ENCODE data around the gene TMEM244.
"Not testable (repeated sequence)": the region's sequence is repeated elsewhere in the genome, so short reads cannot be mapped to it uniquely, and the experiment has no call there.

Gene TMEM244

DNA sequence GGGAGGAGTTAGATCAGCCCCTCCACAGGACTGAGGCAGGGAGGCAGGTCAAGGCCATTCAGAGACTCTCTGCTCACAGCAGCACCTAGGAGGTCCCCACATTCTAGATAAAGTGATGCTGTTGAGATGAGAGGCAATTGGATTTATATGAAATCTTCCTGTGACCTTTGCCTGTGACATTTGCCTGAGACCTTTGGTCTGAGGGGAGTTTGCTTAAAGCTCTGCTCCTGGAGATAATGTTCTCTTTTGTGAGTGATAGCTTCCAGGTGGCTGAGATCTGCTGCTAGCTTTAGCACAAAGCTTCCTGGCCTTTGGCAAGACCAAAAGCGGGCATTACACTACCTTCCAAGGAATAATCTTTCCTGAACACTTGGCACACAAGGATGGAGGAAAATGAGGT lies 43.3 kb downstream of the TMEM244 start:
- H2AFZ ChIP-seq (ENCODE audit: low read depth, low read length), result no peak overlapping the region
- H4K20me1 ChIP-seq (ENCODE audit: insufficient read depth, low read length), result no peaks in the 10 kb centered on the region
- no peaks in the 10 kb centered on the region for H3K36me3 ChIP-seq (replicated peaks; ENCODE audit: low read depth, low read length)
- H3K27ac ChIP-seq (ENCODE audit: low read length), result no peak overlapping the region
- H3K9me3 ChIP-seq (ENCODE audit: insufficient read depth, low read length), result no peaks in the 10 kb centered on the region
- TF ChIP-seq EZH2phosphoT487 (IDR thresholded peaks at IDR 0.05; ENCODE audit: low read depth), result no peak
- TF ChIP-seq, protein P1, sequence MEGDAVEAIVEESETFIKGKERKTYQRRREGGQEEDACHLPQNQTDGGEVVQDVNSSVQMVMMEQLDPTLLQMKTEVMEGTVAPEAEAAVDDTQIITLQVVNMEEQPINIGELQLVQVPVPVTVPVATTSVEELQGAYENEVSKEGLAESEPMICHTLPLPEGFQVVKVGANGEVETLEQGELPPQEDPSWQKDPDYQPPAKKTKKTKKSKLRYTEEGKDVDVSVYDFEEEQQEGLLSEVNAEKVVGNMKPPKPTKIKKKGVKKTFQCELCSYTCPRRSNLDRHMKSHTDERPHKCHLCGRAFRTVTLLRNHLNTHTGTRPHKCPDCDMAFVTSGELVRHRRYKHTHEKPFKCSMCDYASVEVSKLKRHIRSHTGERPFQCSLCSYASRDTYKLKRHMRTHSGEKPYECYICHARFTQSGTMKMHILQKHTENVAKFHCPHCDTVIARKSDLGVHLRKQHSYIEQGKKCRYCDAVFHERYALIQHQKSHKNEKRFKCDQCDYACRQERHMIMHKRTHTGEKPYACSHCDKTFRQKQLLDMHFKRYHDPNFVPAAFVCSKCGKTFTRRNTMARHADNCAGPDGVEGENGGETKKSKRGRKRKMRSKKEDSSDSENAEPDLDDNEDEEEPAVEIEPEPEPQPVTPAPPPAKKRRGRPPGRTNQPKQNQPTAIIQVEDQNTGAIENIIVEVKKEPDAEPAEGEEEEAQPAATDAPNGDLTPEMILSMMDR (IDR thresholded peaks at IDR 0.05; ENCODE audit: low read depth, low read length), result no peak
- H3K27me3 ChIP-seq (ENCODE audit: low read depth, low read length), result no peaks in the 10 kb centered on the region
- H3K9ac ChIP-seq (ENCODE audit: low read length), result no peak overlapping the region
- H3K4me3 ChIP-seq (ENCODE audit: low read length), result no peak overlapping the region
- H3K79me2 ChIP-seq (ENCODE audit: low read length), result no peaks in the 10 kb centered on the region
- no peak overlapping the region for H3K4me2 ChIP-seq (ENCODE audit: low read length)
- no peaks in the 10 kb centered on the region for H3K4me1 ChIP-seq (ENCODE audit: low read length)

DNA sequence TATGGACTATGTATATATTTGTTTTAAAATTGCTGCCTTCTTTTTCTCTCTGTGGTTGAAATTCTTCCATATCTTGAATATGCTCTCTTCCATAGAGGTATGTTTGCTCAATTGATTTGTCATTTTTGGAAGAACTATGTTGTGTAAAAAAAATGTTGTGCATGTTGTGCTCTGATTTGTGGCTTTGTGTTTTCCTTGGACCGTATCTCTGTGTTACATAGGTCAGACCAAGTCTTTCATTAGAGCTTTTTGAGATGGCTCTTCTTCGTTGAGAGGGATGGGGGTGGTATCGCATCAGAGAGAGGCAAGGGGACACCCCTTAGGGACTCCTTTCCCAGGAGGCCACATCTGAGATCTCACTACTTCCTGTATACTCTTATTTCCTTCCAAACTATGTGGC lies 43.8 kb downstream of the TMEM244 start:
- Histone ChIP-seq H3K27me3 (ENCODE audit: low read depth, low read length) (no peaks in the 10 kb centered on the region), H2AFZ (ENCODE audit: low read depth, low read length) (no peak overlapping the region), H3K79me2 (ENCODE audit: low read length) (no peaks in the 10 kb centered on the region), H3K4me3 (ENCODE audit: low read length) (no peak overlapping the region), H3K4me2 (ENCODE audit: low read length) (no peak overlapping the region), H3K27ac (ENCODE audit: low read length) (no peak overlapping the region), H3K4me1 (ENCODE audit: low read length) (no peaks in the 10 kb centered on the region), H3K9me3 (ENCODE audit: insufficient read depth, low read length) (no peaks in the 10 kb centered on the region), H3K36me3 (replicated peaks; ENCODE audit: low read depth, low read length) (no peaks in the 10 kb centered on the region), H4K20me1 (ENCODE audit: insufficient read depth, low read length) (no peaks in the 10 kb centered on the region), H3K9ac (ENCODE audit: low read length) (no peak overlapping the region)
- TF ChIP-seq, protein P1 (IDR thresholded peaks at IDR 0.05; ENCODE audit: low read depth, low read length), result no peak
- no peak for TF ChIP-seq EZH2phosphoT487 (IDR thresholded peaks at IDR 0.05; ENCODE audit: low read depth)

DNA sequence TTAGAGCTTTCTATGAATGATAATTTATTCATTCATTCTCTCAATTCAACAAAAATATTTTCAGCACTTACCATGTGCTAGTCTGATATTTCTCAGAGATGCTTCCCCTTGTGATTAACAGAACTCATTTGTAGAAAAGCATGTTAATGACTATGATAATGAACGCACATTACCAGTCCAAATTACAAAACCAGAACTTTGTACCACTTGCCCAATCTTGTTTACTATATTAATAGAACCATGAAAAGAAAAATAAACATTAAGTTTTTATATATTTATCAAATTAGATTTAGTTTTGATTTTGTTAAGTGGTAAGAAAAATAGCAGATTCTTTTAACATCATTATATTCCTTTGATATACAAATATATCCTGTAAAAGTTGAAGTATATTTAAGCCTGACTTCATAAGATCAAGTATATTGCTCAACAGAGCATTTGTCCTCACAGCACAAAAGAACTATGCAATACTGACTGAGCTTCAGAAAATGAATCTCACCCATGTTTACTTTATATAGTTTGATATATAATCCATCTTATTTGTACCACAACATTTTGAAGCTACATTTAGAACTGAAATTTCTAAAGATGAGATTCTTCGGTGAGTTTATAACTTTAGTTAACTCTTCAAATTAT lies 48.9 kb downstream of the TMEM244 start:
- H3K79me2 ChIP-seq (ENCODE audit: low read length), result no peaks in the 10 kb centered on the region
- H3K4me3 ChIP-seq (ENCODE audit: low read length), result no peak overlapping the region
- no peaks in the 10 kb centered on the region for H4K20me1 ChIP-seq (ENCODE audit: insufficient read depth, low read length)
- no peaks in the 10 kb centered on the region for H3K9me3 ChIP-seq (ENCODE audit: insufficient read depth, low read length)
- no peak overlapping the region for H3K4me2 ChIP-seq (ENCODE audit: low read length)
- TF ChIP-seq EZH2phosphoT487 (IDR thresholded peaks at IDR 0.05; ENCODE audit: low read depth), result no peak
- H2AFZ ChIP-seq (ENCODE audit: low read depth, low read length), result no peak overlapping the region
- H3K27me3 ChIP-seq (ENCODE audit: low read depth, low read length), result no peaks in the 10 kb centered on the region
- H3K9ac ChIP-seq (ENCODE audit: low read length), result no peak overlapping the region
- no peaks in the 10 kb centered on the region for H3K36me3 ChIP-seq (replicated peaks; ENCODE audit: low read depth, low read length)
- no peak overlapping the region for H3K27ac ChIP-seq (ENCODE audit: low read length)
- H3K4me1 ChIP-seq (ENCODE audit: low read length), result no peaks in the 10 kb centered on the region

DNA sequence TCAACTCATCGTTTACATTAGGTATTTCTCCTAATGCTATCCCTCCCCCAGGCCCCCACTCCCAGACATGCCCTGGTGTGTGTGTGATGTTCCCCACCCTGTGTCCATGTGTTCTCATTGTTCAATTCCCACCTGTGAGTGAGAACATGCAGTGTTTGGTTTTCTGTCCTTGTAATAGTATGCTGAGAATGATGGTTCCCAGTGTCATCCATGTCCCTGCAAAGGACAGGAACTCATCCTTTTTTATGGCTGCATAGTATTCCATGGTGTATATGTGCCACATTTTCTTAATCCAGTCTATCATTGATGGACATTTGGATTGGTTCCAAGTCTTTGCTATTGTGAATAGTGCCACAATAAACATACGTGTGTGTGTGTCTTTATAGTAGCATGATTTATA lies 54.0 kb downstream of the TMEM244 start:
- H3K4me1 ChIP-seq (ENCODE audit: low read length); H2AFZ ChIP-seq (ENCODE audit: low read depth, low read length); H4K20me1 ChIP-seq (ENCODE audit: insufficient read depth, low read length); H3K9ac ChIP-seq (ENCODE audit: low read length); H3K79me2 ChIP-seq (ENCODE audit: low read length); H3K27ac ChIP-seq (ENCODE audit: low read length); H3K4me3 ChIP-seq (ENCODE audit: low read length); H3K27me3 ChIP-seq (ENCODE audit: low read depth, low read length); H3K4me2 ChIP-seq (ENCODE audit: low read length); H3K9me3 ChIP-seq (ENCODE audit: insufficient read depth, low read length); H3K36me3 ChIP-seq (replicated peaks; ENCODE audit: low read depth, low read length): not testable (repeated sequence)

DNA sequence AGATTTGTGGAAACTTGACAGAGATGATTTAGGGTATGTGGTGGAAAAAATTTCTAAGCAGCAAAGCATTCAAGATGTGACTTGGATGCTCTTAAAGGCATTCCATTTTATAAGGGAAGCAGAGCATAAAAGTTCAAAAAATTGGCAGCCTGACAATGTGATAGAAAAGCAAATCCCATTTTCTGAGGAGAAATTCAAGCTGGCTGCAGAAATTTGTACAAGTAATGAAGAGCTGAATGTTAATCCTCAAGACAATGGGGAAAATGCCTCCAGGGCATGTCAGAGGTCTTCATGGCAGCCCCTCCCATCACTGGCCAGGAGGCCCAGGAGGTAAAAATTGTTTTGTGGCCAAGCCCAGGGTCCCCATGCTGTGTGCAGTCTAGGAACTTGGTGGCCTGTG lies 58.2 kb downstream of the TMEM244 start:
- H3K27ac ChIP-seq (ENCODE audit: low read length); H3K4me1 ChIP-seq (ENCODE audit: low read length): not testable (repeated sequence)

More for the DNA sequence above, 58.2 kb downstream of the TMEM244 start:
- H3K79me2 ChIP-seq (ENCODE audit: low read length); H4K20me1 ChIP-seq (ENCODE audit: insufficient read depth, low read length); H2AFZ ChIP-seq (ENCODE audit: low read depth, low read length); H3K9ac ChIP-seq (ENCODE audit: low read length); H3K9me3 ChIP-seq (ENCODE audit: insufficient read depth, low read length); H3K36me3 ChIP-seq (replicated peaks; ENCODE audit: low read depth, low read length); H3K27me3 ChIP-seq (ENCODE audit: low read depth, low read length); H3K4me3 ChIP-seq (ENCODE audit: low read length); H3K4me2 ChIP-seq (ENCODE audit: low read length): not testable (repeated sequence)

Data from OCI-LY3 (cell line).